GM12865 (cell line): ENCODE results near the gene TMPRSS11E.
"Not testable (repeated sequence)": the region's sequence is repeated elsewhere in the genome, so short reads cannot be mapped to it uniquely, and the experiment has no call there.

Source experiments
- DNase-seq: peaks from one replicate; pipeline ENCODE4 v3.0.0; 2010; ENCODE audit warnings: low read depth
- H3K4me3 ChIP-seq: 2 replicates; pipeline ENCODE4 v1.5.1; 2011; ENCODE audit warnings: mild to moderate bottlenecking, low read depth, low read length, control low read depth
- CTCF ChIP-seq: IDR thresholded peaks from 2 replicates; pipeline ENCODE4 v1.5.1; 2011; ENCODE audit warnings: low read length, control low read depth, low read depth, inconsistent platforms; ENCODE audit not compliant: insufficient read depth; ENCODE audit errors: missing control alignments

The TMPRSS11E gene

GRCh38 chr4:68518889-68519288, 71.6 kb downstream of the TMPRSS11E start:
- no peak overlapping the region for H3K4me3 ChIP-seq
- no peak for TF ChIP-seq CTCF
- no peak for DNase-seq

- TF ChIP-seq CTCF: no peak
- no peak for DNase-seq
- H3K4me3 ChIP-seq: no peak overlapping the region
These were observed 73.7 kb downstream of the TMPRSS11E start for GRCh38 chr4:68520985-68521384.

GRCh38 chr4:68522232-68522631, 75.0 kb downstream of the TMPRSS11E start:
- DNase-seq, H3K4me3 ChIP-seq: not testable (repeated sequence)

- H3K4me3 ChIP-seq: no peak overlapping the region
- no peak for DNase-seq
- no peak for TF ChIP-seq CTCF
These were observed 88.7 kb downstream of the TMPRSS11E start for GRCh38 chr4:68535974-68536373.

- no peak overlapping the region for H3K4me3 ChIP-seq
- no peak for TF ChIP-seq CTCF
- DNase-seq: no peak
These were observed 89.1 kb downstream of the TMPRSS11E start for GRCh38 chr4:68536375-68536774.

- not testable (repeated sequence) for DNase-seq, H3K4me3 ChIP-seq
These were observed 95.5 kb downstream of the TMPRSS11E start for GRCh38 chr4:68542742-68543141.
